Measurements from ENCODE around the gene SYK. TPM values are rescaled to one million over a fixed set of nuclear protein-coding genes. Genes with fewer than 3 reads are reported as not detected.

SYK gene
- total and polyA plus RNA-seq, 2 of the 4 experiments (the other 2 are of a cell fraction), result not detected

GRCh38 chr9:90795084-90795483, 6.5 kb upstream of the SYK start:
- Histone ChIP-seq H3K4ac (ENCODE audit: low read depth, low read length) (no peak overlapping the region), H3K23ac (ENCODE audit: low read depth, low read length) (no peak overlapping the region), H3K36me3 (ENCODE audit: control insufficient read depth, insufficient read depth, low read length) (no peaks in the 10 kb centered on the region), H3K56ac (ENCODE audit: extremely low read depth, insufficient read depth, low read length) (no peak overlapping the region), H4K5ac (ENCODE audit: low read depth, low read length) (no peak overlapping the region), H2BK15ac (ENCODE audit: low read depth, low read length) (no peak overlapping the region), H3K4me3 (ENCODE audit: insufficient read depth, low read depth, low read length) (no peak overlapping the region), H2AK5ac (ENCODE audit: low read depth, low read length) (no peak overlapping the region), H3K9ac (ENCODE audit: low read depth, low read length) (no peak overlapping the region), H4K91ac (ENCODE audit: insufficient read depth, low read depth, low read length) (no peak overlapping the region), H3K9me1 (ENCODE audit: insufficient read depth, low read length) (no peaks in the 10 kb centered on the region), H2BK20ac (ENCODE audit: low read depth, low read length) (no peak overlapping the region), H3K27me3 (ENCODE audit: control insufficient read depth, insufficient read depth, low read length) (peaks cover 2% of the 10 kb centered on the region; the same call in 1 of the 2 replicates), H3K4me2 (ENCODE audit: low read depth, low read length) (no peak overlapping the region), H4K20me1 (ENCODE audit: insufficient read depth, low read length) (no peaks in the 10 kb centered on the region), H3K27ac (ENCODE audit: insufficient read depth, low read length) (no peak overlapping the region), H3K14ac (replicated peaks; ENCODE audit: low read depth, low read length) (no peak overlapping the region), H2AK9ac (replicated peaks; ENCODE audit: low read depth, low read length, poor library complexity) (no peak overlapping the region), H2BK5ac (ENCODE audit: low read depth, low read length, poor library complexity, severe bottlenecking) (no peak overlapping the region), H3K9me3 (ENCODE audit: control insufficient read depth, insufficient read depth, low read length) (no peaks in the 10 kb centered on the region), H3K4me1 (ENCODE audit: control insufficient read depth, insufficient read depth, low read length) (no peaks in the 10 kb centered on the region), H3K79me1 (ENCODE audit: low read depth in 1 of 2, low read length in 2 of 2) (no peaks in the 10 kb centered on the region), H2AFZ (replicated peaks; ENCODE audit: low read length, poor library complexity) (no peak overlapping the region), H2BK120ac (ENCODE audit: low read depth, low read length) (no peak overlapping the region), H3K18ac (ENCODE audit: low read depth, low read length) (no peak overlapping the region), H4K8ac (ENCODE audit: low read depth in 2 of 2, low read length in 2 of 2) (no peak overlapping the region)
- WGBS, 2 experiments (ENCODE audit: extremely low coverage in 2 of 2, insufficient read length in 1 of 2), result no CpG with 5 or more reads among the region's 3 CpGs
- no TSS peak for BruUV-seq (replicated peaks)
- intact Hi-C loops (cut with micrococcal nuclease) (no loop called here), in situ Hi-C loops (cut with MboI; ENCODE audit: low sequenced_read_pairs) (no loop called here), dilution Hi-C loops (cut with HindIII; ENCODE audit: low sequenced_read_pairs, unreplicated experiment) (no loop called here)
- CTCF ChIA-PET, result no interaction called here
- TF ChIP-seq RAD21 (IDR thresholded peaks at IDR 0.05; ENCODE audit: low read length), result no peak
- no peak for TF ChIP-seq SMC3 (IDR thresholded peaks at IDR 0.05; ENCODE audit: low read depth, low read length)
- no peak for ATAC-seq (ENCODE audit: low read depth)
- no peak for DNase-seq
- POLR2A ChIA-PET (ENCODE audit: unreplicated experiment), result no interaction called here
